GM19025 (cell line): ENCODE measurements around the gene STK32B.

Experiments used
- ATAC-seq: cut with Tn5 transposase; IDR thresholded peaks from one replicate; pipeline ENCODE4 v1.9.1; 2021; ENCODE audit warnings: mild to moderate bottlenecking, low read depth, moderate library complexity; ENCODE audit not compliant: unreplicated experiment

Gene STK32B

DNA sequence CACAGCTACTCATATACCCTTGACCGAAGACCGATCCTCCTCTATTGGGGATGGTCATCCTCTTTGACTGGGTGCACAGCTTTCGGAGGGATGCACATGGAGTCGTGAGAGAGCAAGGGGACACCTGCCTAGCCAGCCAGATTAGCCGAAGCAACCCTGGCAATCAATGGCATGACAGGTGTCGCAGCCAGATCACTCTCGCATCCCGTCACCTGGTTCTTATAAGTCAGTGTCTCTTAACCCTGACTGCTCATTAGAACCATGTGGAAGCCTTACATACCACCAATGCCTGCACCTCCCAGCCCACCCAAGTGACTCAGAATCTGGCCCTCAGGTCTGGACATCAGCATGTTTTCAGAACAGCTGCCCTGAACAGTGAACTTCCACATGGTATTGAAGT lies 407.4 kb downstream of the STK32B start:
- ATAC-seq = no peak

DNA sequence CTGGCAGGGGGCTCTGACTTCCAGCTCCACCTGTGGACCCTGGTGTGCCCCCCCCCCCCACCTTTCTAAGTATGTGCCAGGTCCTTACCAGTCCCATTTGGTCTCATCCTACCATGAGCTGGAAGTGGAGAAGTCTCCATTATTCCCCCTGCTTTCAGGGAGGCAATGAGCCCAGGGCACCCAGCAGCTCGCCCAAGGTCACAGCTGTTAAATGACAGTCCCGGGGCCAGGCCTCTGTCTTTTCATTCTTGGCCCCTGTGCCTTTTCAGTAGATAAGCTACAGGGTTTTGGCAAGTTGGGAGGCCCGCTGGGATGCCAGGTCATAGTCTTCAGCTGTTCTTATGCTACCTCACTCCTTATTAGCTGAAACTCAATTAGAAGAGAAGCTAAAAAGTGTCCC lies 408.0 kb downstream of the STK32B start:
- no peak for ATAC-seq

DNA sequence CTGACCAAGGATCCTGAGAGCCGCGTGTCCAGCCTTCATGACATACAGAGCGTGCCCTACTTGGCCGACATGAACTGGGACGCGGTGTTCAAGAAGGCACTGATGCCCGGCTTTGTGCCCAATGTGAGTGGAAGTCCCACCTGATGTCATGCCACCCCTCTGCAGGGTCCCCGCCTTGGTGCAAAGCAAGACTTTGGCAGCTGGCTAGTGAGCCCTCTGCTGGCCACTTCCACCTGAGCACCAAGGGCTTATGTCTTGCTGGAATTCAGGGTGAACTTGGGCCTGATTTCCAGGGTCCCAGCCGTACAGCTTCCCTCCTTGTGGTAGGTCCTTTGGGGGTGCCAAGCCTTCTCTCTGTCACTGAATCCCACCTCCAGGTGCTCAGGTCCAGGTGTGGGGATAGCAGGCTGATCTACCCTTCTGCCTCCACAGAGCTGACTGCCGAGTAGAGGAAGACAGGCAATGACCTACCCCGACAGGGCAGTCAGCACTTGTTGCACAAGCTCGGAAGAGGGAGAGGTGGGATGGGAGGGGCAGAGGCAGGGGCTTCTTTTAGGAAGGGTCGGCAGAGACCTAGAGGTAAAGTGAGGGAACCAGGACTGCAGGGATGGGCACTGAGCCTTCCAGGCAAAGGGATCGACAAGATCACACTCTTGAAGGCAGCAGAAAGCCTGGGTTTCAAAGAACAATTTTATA lies 409.0 kb downstream of the STK32B start:
- ATAC-seq = no peak

DNA sequence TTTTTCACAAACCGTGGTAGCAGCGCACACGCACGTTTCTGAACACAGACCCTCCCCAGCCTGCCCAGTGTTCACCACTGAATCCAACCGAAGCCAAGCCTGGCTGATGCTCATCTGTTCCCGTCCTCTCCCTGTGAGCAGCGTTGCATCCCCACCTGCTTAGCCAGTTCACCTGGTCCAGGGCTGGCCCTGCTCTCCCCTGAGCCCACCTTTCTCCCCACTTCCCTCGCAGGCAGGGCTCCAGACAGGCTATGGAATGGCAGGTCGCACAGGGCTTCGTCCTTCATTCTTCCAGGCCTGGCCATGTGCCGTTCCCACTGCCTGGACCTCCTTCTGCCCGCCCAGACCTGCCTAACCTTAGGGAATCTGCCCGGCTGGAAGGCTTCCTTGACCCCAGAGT lies 410.2 kb downstream of the STK32B start:
- ATAC-seq = no peak

DNA sequence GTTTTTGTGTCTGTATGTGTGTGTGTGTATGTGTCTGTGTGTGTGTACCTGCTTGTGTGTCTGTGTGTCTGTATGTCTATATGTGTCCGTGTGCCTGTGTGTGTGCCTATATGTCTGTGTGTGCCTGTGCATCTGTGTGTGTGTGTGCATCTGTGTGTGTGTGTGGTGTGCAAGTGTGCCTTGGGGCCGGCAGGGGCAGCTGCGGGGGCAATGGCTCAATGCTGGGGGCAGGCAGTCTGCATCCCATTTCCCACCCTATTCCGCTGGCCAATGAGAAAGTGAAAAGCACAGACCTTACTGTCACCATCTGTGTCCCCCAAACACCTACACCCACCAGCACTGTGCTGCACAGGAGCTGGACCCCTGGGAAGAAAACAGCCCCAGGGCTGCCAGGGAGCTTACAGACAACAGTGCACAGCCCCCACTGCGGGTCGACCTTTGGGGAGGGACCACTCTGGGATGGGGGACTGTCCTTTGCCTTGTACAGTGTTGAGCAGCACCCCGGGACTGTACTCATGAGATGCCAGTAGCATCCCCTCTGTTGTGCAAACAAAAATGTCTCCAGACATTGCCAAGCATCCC lies 411.1 kb downstream of the STK32B start:
- no peak for ATAC-seq

DNA sequence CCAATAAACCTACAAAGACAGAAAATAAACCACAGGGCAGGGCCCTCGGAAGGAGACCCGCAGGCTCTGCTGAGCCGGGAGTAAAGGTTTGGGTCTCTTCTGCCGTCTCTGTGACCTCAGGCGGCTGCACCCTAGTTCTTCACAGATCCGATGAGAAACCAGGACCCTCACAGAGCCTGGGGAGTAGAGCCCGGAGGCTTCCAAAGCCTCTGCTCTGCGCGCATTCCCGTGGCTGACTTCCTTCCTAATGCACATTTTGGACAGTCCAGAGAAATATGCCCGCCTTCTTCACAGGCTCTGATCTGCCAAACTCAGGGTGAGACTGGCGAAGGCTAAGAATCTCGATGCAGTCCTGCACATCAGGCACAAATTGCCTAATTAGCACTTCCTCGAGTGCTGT lies 411.6 kb downstream of the STK32B start:
- no peak for ATAC-seq

DNA sequence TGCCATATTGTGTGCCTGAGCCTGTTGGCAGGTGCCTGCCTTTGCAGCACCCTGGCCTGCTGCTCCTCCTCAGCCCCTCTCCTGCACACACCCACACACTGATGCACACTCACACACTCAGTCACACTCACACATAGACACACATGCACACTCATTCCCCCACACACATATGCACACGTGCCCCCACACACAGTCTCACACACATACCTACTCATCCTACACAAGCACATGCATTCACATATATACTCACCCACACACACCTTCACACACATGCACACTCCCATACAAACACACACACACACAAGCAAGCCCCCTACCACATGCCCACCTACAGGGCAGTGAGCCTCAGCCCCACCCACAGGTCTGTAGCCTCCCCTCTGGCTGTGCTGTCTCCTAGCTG lies 412.1 kb downstream of the STK32B start:
- ATAC-seq = no peak

DNA sequence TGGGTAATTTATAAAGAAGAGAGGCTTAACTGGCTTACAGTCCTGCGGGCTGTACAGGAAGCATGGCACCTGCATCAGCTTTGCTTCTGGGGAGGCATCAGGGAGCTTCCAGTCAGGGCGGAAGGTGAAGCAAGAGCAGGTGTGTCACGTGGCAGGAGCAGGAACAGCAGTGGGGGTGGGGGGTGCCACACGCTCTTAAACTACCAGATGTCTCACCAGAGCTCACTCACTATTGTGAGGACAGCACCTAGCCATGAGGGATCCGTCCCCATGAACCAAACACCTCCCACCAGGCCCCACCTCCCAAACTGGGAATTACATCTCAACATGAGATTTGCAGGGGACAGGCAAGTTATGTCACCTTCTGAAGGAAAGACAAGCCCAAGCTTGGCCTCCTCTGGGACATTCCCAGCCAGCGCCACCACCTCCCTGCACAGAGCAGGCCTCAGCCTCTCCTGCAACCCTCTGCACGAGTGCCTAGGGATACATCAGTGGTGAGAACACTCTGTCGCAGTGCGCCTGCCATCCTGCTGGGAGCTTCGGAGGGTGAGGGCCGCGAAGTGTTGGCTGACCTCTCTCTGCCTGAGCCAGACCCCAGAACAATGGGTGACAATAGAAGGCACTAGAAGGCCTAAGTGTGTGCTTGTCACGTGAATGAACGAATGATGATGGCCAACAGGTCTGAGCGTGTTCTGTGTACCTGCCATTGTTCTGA lies 412.8 kb downstream of the STK32B start:
- ATAC-seq = no peak

DNA sequence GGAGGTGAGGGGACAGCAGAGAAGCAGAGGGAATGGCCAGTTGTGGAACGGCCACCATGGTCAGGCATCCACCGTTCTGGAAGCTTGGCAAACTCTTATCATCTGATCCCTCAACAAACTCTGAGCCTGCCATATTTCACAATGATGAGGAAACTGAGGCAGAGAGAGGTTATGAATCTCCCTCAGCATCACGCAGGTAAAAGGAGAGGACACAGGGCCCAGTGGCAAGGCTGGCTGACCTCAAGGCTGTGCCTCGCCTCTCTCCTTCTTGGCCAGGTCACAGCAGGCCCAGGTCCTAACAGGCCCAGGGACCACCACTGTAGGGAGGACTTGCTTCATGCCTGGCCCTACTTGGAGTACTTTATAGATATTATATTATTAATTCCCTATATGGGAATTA lies 414.2 kb downstream of the STK32B start:
- ATAC-seq = no peak

DNA sequence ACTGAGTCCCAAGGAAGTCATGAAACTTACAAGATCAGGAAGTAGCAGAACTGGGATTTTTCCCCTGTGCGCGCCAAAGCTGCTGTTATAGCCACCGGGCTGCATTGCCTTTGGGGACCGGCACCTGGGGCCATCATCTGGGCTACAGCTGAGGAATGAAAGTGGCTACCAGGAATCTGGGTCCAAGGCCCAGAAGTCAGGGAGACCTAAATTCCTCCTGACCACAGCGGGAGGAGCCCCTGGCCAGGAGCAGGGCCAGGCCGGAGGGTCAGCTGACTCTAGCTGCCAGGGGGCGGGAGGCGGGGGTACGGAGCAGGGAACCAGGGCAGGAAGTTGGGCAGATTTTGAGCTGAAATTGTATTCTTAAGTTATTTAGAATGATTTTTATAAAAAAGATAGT lies 414.7 kb downstream of the STK32B start:
- ATAC-seq = no peak

DNA sequence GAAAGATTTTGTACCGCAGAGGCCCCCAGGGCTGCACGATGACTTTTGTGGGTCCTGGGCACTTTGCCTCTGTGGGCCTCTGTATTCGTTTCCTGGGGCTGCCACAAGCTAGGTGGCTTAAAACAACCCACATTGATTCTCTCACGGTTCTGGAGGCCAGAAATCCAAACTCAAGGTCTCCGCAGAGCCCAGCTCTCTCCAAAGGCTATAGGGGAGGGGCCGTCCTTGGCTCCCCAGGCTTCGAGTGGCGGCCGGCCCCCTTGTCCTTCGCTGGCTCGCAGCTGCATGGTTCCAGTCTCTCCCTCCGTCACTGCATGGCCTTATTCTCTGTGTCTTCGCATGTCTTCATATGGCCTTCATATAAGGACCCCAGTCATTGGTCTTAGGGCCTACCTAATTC lies 415.8 kb downstream of the STK32B start:
- ATAC-seq = no peak

DNA sequence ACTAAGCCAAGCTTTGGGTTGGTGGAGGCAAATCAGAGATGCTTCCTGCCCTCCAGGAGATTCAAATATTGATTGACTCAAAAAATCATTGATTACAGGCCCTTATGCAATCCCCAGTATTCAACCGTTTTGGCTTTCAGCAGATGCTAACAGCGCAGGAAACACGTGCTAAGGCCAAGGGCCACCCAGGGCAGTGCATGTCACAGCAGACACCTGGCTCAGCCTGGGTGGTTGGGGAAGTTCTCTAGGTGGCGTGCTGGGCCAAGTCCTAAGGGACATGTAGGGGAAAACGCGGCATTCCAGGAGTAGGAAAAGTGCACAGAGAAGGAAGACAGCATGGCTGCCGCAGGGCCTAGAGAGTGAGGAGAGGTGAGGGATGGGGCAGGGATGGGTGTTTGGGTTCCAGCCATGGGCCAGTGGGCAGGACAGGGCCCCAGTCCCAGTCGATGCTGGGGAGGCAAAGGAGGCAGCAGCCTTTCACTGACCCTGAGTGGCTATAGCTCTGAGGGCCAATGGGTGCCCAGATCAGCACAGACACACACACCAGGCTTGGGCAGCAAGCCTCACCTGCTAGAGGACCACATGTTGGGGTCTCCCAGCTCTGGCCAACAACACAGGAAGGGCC lies 418.0 kb downstream of the STK32B start:
- ATAC-seq = no peak

DNA sequence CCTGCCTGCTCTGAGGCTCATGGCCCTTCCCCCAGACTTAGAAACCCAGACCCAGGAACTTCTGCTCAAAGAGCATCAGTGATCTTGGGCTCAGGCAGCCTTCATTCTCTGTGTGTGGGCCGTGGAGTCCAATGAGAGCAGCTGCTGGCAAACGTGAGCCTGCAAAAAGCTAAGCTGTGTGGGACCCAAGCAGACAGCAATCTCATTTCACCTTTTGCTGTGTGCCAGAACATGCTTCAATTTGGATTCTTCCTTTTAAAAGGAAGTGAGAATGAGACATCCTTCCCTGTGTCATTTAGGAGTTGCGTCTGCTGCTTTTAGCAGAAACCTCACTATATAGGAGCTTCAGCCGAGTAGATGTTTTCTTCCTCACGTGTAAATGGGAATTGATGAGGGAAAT lies 418.6 kb downstream of the STK32B start:
- no peak for ATAC-seq

DNA sequence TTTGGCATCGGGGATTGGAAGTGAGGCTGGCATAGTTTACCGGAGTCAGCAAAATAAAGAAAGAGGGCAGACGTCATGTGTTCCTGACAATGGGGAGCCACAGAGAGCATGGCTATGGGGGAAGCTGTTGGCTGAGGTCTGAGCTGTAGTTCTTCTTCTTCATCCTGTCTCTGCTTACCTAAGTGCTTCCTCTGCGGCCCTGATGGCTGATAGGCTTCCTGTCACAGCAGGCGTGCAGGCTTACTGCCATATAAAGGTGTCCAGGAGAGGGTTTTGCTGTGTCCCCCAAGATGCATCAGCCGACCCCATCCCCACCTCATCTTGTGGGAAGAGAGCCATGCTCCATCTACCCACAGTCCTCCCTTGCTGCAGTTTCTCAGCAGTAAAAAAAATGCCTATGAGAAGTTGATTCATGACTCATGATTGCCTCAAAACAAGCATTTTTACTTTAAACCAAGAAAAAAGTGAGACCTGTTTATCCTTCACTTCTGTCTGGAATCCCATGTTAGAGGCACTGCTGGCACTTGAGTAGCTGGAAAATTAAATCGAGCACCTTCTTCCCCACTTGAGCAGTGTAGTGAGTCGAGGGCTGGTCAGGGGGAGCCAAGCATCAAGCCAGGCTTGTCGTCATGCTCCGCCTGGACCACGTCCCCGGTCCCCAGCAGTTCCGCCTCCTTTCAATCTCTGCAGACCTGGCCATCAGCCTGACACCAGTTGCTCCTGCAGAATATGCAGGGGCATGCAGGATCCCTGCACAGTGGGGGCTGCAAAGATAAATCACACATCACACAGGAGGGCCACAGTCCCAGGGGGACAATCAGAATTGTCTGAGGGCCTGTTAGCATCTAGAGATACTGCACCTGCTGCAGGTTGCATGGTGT lies 419.3 kb downstream of the STK32B start:
- no peak for ATAC-seq

DNA sequence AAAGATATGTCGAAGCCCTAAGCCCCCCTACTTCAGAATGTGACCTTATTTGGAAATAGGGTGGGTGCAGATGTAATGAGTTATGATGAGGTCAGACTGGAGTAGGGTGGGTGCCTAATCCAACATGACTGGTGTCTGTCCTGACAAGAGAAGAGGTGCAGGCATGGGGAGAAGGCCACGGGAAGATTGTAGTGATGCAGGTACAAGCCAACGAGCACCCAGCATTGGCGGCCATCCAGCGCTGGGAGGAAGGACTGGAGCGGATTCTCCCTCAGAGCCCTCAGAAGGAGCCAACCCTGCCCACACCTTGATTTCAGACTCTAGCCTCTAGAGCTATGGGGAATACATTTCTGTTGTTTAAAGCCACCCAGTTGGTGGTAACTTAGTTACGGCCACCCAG lies 419.9 kb downstream of the STK32B start:
- no peak for ATAC-seq

DNA sequence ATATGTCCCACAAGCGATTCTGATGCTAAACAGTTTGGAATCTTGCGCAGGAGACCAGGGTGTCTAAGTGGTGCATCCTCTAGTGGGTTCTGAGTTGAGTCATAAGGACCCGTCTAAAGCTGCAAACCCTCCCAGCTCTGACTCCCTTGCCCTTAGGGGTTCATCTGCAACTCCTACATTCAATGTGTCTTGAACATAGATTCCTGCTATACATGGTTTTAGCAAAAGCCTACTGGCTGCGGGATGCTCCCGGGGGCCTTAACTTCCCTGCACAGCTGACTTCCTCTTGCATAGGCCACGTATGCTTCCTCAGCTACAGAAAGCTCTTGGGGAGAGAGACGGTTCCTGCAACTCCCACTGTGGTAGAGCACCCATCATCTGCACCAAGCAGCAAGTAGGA lies 420.4 kb downstream of the STK32B start:
- no peak for ATAC-seq

DNA sequence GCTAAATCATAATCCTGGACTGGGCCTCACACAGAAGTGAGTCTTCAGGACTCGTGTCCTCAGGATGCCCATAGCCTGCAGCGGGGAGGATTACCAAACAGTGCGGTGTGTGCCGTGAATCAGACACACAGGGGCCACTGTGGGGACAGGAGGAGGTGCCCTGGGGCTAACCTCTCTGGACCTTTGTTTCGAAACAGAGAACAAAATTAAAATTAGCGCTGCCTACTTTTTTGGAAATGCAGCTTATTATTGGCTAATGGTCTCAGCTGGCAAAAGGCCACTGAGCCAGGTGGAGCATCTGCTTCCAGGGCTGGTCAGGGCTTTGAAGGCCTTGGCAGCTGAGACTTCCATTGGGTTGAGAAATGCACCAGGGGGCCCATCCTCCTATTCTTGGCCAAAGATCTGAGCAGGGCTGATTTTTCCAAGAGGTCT lies 420.9 kb downstream of the STK32B start:
- ATAC-seq = no peak

DNA sequence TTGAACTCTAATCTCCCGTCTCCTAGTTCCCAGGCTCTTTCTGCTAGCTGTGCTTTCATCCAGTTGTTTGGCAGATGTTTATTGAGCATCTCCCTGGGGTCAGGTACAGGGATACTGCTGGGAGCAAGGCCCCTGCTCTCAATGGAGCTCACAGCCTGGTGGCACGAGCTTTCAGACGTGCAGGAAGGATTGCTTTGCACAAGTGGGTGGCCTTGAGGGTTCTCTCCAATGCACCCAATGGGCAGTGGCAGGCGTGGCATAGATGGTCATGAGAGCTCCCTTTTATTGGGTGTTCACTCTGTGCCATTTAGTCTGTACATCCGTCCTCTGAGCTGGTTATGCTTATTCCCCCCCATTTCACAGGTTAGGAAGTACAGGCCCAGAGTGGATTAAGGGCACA lies 421.8 kb downstream of the STK32B start:
- ATAC-seq = no peak

DNA sequence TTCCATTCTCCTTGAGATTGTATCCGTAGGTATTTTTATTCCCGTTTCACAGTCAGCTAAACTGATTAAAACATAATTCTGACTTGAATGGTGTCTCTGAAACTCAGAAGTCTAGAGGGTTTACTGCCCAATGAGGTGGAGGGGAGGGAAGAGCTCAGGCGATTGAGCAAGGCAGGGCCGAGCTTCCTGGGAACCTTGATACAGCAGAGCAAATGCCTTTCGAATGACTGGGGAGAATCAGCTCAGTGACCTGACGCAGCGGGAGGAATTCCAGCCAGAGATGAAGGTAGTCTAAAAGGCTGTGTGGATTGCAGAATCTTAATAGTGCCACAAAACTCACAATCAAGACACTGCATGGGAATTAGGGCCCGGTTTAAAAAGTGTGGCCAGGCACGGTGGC lies 423.5 kb downstream of the STK32B start:
- ATAC-seq = no peak

DNA sequence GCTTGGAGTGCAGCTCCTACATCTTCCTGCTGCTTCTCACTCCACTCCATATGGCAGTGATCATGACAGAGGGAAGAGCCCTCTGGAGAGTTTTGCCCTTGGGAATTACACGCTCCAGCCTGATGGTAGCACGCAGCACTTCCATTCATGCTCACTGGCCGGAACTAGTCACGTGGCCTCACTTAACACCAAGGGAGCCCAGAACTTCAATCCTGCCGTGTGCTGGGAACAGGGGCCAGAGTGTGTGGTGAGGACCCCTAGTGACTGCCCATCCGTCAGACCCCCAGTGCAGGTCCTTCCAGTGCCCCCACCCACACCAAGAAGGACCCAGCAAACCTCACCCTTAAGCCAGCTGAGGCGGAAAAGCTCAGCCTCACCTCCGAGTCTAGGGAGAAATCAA lies 426.3 kb downstream of the STK32B start:
- ATAC-seq = no peak

DNA sequence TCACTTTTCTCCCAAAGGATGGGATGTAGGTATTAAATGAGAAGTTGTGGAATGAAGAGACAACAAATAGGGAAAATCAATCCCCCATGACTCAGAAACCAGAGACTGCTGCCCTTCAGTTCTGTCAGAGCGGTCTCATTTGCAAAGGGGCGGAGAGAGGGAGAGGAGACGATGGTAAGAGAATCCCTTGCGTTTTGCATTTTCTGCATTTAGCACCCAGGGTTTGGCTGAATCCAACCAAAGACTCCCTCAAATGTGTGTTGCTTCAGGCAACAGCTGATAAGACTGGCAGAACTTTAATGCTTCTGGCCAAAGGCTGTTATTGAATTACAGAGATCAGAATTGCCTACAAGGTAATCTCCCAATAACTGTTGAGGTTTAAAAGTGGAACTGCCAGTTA lies 426.9 kb downstream of the STK32B start:
- ATAC-seq = no peak
